ENCODE results near the gene SEMA5B. TPM values are rescaled to one million over a fixed set of nuclear protein-coding genes. Genes with fewer than 3 reads are reported as not detected.

The SEMA5B gene
- total and polyA plus RNA-seq, 2 experiments from 2014 or later, result 8.0 to 26.8 TPM

GRCh38 chr3:122962149-122962548 is 65.4 kb downstream of the SEMA5B start:
- Histone ChIP-seq H3K4me3 (no peak overlapping the region), H3K9me2 (ENCODE audit: insufficient read depth) (no peaks in the 10 kb centered on the region), H3K79me2 (replicated peaks; ENCODE audit: insufficient read depth) (no peaks in the 10 kb centered on the region), H2AFZ (no peak overlapping the region), H3K4me2 (no peak overlapping the region), H3K4me1 (ENCODE audit: insufficient read depth) (peaks cover 42% of the 10 kb centered on the region), H3F3A (replicated peaks; ENCODE audit: low read depth) (no peaks in the 10 kb centered on the region), H3K27me3 (ENCODE audit: insufficient read depth) (no peaks in the 10 kb centered on the region), H3K27ac (ENCODE audit: low read depth) (no peak overlapping the region), H3K36me3 (ENCODE audit: insufficient read depth) (no peaks in the 10 kb centered on the region), H4K20me1 (replicated peaks; ENCODE audit: insufficient read depth) (no peaks in the 10 kb centered on the region; the same call in 1 of the 2 replicates)
- no peak overlapping the region for H3K4me3 Mint-ChIP-seq
- H3K36me3 Mint-ChIP-seq (ENCODE audit: low read depth), result peaks cover 4% of the 10 kb centered on the region; the same call in 1 of the 3 replicates
- no peaks in the 10 kb centered on the region for H3K9me3 Mint-ChIP-seq
- no peak for ATAC-seq
- H3K27ac Mint-ChIP-seq, result no peak overlapping the region
- peaks cover 53% of the 10 kb centered on the region for H3K4me1 Mint-ChIP-seq
- peaks cover 18% of the 10 kb centered on the region for H3K27me3 Mint-ChIP-seq (ENCODE audit: insufficient read depth, low read depth, poor library complexity)
- TF ChIP-seq ETS1 (IDR thresholded peaks at IDR 0.05) (no peak), EZH2 (IDR thresholded peaks at IDR 0.05; ENCODE audit: low read depth, unreplicated experiment) (no peak), STAT1 (IDR thresholded peaks at IDR 0.05; ENCODE audit: unreplicated experiment) (no peak), ZNF462 (CRISPR knock-in tag; IDR thresholded peaks at IDR 0.05) (no peak), POLR2AphosphoS5 (IDR thresholded peaks at IDR 0.05; ENCODE audit: low read depth) (no peak), CREB1 (CRISPR knock-in tag; IDR thresholded peaks at IDR 0.05; ENCODE audit: low read depth) (no peak), ZNF114 (CRISPR knock-in tag; IDR thresholded peaks at IDR 0.05) (no peak), CTCF (conservative IDR thresholded peaks at IDR 0.05; ENCODE audit: low read depth in 2 of 2) (no peak)
- no peak for DNase-seq (ENCODE audit: low spot score)
